Limb (tissue), 2 donors: ENCODE data around the gene ME2.
"Not testable (repeated sequence)": the region's sequence is repeated elsewhere in the genome, so short reads cannot be mapped to it uniquely, and the experiment has no call there.

Experiments used
- DNase-seq, 2 donors: peaks; one replicate each; pipeline ENCODE4 v3.0.0-alpha.2; 2016; ENCODE audit errors: extremely low spot score in 2 of 2

The ME2 gene

GRCh38 chr18:50973367-50974126, 94.6 kb downstream of the ME2 start:
- no peak for DNase-seq

DNA sequence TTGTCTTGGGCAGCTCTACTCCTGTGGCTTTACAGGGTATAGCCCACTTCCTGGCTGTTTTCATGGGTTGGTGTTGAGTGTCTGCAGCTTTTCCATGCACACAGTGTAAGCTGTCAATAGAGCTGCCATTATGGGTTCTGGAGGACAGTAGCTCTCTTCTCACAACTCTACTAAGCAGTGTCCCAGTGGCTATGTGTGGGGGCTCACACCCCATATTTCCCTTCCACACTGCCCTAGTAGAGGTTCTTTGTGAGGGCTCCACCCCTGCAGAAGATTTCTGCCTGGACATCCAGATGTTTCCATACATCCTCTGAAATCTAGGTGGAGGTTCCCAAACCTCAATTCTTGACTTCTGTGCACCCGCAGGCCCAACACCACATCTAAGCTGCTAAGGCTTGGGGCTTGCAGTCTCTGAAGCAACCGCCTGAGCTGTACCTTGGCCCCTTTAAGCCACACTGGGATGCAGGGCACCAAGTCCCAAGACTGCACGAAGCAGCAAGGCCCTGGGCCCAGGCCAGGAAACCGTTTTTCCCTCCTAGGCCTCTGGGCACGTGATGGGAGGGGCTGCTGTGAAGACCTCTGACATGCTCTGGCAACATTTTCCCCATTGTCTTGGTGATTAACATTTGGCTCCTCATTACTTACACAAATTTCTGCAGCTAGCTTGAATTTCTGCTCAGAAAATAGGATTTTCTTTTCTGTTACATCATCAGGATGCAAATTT, 98.3 kb downstream of the ME2 start:
- no peak for DNase-seq

DNA sequence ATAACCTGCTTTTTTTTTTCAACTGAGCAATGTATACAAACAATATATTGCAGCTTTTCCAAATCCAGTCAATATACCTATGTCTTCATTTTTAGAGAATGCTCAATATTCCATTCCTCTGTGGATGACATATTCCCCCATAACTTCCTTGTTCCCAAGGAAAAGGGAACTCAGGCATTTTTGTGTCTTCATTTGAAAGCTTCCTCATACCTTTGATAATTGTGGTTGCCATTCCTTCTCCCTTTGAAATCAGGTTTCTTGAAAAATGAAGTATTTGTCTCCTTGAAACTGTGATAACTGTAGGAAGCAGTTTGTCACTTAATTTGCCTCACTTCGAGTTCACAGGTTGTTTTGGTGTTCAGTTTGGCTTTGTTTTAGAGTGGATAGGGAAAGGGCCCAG, 102.5 kb downstream of the ME2 start:
- DNase-seq = no peak

DNA sequence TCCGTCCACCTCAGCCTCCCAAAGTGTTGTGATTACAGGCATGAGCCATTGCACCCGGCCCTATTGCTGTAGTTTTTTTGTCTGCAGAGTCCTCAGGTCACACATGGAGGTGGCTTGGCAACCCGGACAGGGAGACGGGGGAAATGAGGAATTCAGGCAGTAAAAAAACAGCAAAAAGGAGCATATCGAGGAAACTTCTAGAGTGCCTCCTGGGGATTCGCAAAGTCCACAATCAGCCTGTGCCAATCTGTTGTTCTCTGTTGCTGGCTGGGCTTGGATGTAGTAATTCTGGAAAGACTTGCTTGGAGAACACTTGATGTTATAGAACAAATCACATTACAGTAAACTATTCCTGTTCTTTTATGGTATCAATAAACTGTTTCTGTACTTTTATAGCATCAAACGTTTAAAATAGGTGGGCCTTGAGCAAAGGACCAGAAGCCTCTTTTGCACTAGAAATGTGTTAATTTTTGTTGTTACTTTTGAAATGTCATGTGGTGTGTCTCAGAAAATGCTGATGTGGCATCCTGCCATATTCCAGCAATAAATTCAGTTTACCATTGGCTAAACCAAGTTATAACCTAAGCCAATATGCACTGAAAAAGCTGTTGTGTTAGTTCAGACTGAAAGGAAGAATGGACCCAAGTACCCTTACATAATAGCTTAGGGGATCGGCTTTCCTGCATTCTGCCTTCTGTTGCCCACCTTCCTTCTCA, 103.3 kb downstream of the ME2 start:
- DNase-seq = no peak

GRCh38 chr18:50982802-50983179, 103.9 kb downstream of the ME2 start:
- no peak for DNase-seq

GRCh38 chr18:50986360-50987087, 107.6 kb downstream of the ME2 start:
- DNase-seq = no peak

GRCh38 chr18:50987261-50987660, 108.3 kb downstream of the ME2 start:
- no peak for DNase-seq

GRCh38 chr18:50989711-50990110, 110.8 kb downstream of the ME2 start:
- DNase-seq = no peak

DNA sequence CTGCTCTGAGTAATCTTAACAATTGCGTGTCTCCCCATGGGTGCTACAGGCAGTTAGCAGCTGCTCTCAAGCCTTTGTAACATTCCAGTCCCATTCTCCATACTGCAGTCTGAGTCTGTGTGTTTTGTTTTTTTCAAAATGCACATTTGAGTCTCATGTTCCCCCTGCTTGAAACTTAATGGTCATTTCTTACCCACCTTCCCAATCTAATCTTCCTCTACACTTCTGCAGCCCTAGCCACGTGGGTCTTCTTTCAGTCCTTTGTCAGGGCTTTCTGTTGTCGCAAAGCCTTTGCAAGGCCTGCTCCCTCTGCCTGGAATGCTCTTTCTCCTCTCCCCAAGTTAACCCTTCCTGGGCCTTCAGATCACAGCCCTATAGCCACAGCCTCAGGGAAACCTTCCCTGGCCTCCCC, 113.4 kb downstream of the ME2 start:
- no peak for DNase-seq

GRCh38 chr18:50994031-50994430, 115.1 kb downstream of the ME2 start:
- no peak for DNase-seq

DNA sequence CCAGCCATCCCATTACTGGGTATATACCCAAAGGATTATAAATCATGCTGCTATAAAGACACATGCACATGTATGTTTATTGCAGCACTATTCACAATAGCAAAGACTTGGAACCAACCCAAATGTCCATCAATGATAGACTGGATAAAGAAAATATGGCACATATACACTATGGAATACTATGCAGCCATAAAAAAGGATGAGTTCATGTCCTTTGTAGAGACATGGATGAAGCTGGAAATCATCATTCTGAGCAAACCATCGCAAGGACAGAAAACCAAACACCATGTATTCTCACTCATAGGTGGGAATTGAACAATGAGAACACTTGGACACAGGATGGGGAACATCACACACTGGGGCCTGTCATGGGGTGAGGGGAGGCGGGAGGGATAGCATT, 124.3 kb downstream of the ME2 start:
- not testable (repeated sequence) for DNase-seq
